Activated naive CD4-positive, alpha-beta T cell (primary cell): ENCODE results near the gene GNG10.
"Not testable (repeated sequence)": the region's sequence is repeated elsewhere in the genome, so short reads cannot be mapped to it uniquely, and the experiment has no call there.

Experiments
- DNase-seq, 4 experiments: peaks; one replicate each; lab custom pipeline; 2025; lab: John Stamatoyannopoulos, UW

Gene GNG10

GRCh38 chr9:111649016-111649415 is 12.4 kb upstream of the GNG10 start:
- no peak for DNase-seq

- DNase-seq, result no peak
Measured at GRCh38 chr9:111657051-111657450, 4.4 kb upstream of the GNG10 start.

GRCh38 chr9:111658943-111659342 is 2.5 kb upstream of the GNG10 start:
- DNase-seq, result no peak

- no peak for DNase-seq
Measured at GRCh38 chr9:111659691-111660090, 1.7 kb upstream of the GNG10 start.

GRCh38 chr9:111661802-111662521 is 557 bp downstream of the GNG10 start:
- peak in 2 of 4 experiments; percentile 8 to 31 for DNase-seq

- no peak for DNase-seq
Measured at GRCh38 chr9:111662576-111663300, 1.3 kb downstream of the GNG10 start.

GRCh38 chr9:111663301-111663823 is 2.0 kb downstream of the GNG10 start:
- DNase-seq, result no peak

- no peak for DNase-seq
Measured at GRCh38 chr9:111668026-111668573, 6.7 kb downstream of the GNG10 start.

- DNase-seq, result not testable (repeated sequence)
Measured at GRCh38 chr9:111668601-111669000, 7.2 kb downstream of the GNG10 start.

GRCh38 chr9:111674319-111674718 is 12.9 kb downstream of the GNG10 start:
- no peak for DNase-seq

GRCh38 chr9:111676116-111676515 is 14.7 kb downstream of the GNG10 start:
- DNase-seq, result no peak

- no peak for DNase-seq
Measured at GRCh38 chr9:111678293-111678692, 16.9 kb downstream of the GNG10 start.

GRCh38 chr9:111679199-111679598 is 17.8 kb downstream of the GNG10 start:
- no peak for DNase-seq

- DNase-seq, result no peak
Measured at GRCh38 chr9:111683392-111683791, 22.0 kb downstream of the GNG10 start.

GRCh38 chr9:111691672-111692329 is 30.4 kb downstream of the GNG10 start:
- DNase-seq, result no peak

GRCh38 chr9:111696796-111697195 is 35.4 kb downstream of the GNG10 start:
- no peak for DNase-seq

- DNase-seq, result no peak
Measured at GRCh38 chr9:111700776-111701175, 39.4 kb downstream of the GNG10 start.

GRCh38 chr9:111704503-111704902 is 43.1 kb downstream of the GNG10 start:
- no peak for DNase-seq

GRCh38 chr9:111711548-111711947 is 50.1 kb downstream of the GNG10 start:
- no peak for DNase-seq

- DNase-seq, result no peak
Measured at GRCh38 chr9:111712369-111712768, 51.0 kb downstream of the GNG10 start.

GRCh38 chr9:111715471-111715870 is 54.1 kb downstream of the GNG10 start:
- no peak for DNase-seq

- DNase-seq, result no peak
Measured at GRCh38 chr9:111719541-111719940, 58.1 kb downstream of the GNG10 start.
